Fibroblast of the aortic adventitia (primary cell): ENCODE measurements around the gene TTC31. TPM values are rescaled to one million over a fixed set of nuclear protein-coding genes. Genes with fewer than 3 reads are reported as not detected.

Experiments used
- DNase-seq: peaks from one replicate; pipeline ENCODE4 v3.0.0-alpha.2; 2010; ENCODE audit warnings: low read depth
- H3K4me3 ChIP-seq: 2 replicates; pipeline ENCODE4 v1.5.1; 2011; ENCODE audit warnings: low read depth, mild to moderate bottlenecking, control low read depth, low read length, moderate library complexity
- CTCF ChIP-seq: IDR thresholded peaks from 2 replicates; pipeline ENCODE4 v1.5.1; 2011; ENCODE audit warnings: mild to moderate bottlenecking, low read length, control low read depth, inconsistent platforms; ENCODE audit not compliant: insufficient read depth
- total RNA-seq: library from RNA; depleted of rRNA; stranded (reverse); fragments of >200 nt; gene quantifications from 2 replicates; pipeline ENCODE4 v1.2.3, GENCODE V29; 2012; ENCODE audit warnings: low replicate concordance

TTC31 gene
- total RNA-seq, 1 donor: 16.3 TPM

GRCh38 chr2:74499940-74500577 lies 17.2 kb downstream of the TTC31 start:
- no peak for DNase-seq
- TF ChIP-seq CTCF: no peak
- no peak overlapping the region for H3K4me3 ChIP-seq

GRCh38 chr2:74500578-74500946 lies 17.7 kb downstream of the TTC31 start:
- no peak for TF ChIP-seq CTCF
- no peak overlapping the region for H3K4me3 ChIP-seq
- no peak for DNase-seq

DNA sequence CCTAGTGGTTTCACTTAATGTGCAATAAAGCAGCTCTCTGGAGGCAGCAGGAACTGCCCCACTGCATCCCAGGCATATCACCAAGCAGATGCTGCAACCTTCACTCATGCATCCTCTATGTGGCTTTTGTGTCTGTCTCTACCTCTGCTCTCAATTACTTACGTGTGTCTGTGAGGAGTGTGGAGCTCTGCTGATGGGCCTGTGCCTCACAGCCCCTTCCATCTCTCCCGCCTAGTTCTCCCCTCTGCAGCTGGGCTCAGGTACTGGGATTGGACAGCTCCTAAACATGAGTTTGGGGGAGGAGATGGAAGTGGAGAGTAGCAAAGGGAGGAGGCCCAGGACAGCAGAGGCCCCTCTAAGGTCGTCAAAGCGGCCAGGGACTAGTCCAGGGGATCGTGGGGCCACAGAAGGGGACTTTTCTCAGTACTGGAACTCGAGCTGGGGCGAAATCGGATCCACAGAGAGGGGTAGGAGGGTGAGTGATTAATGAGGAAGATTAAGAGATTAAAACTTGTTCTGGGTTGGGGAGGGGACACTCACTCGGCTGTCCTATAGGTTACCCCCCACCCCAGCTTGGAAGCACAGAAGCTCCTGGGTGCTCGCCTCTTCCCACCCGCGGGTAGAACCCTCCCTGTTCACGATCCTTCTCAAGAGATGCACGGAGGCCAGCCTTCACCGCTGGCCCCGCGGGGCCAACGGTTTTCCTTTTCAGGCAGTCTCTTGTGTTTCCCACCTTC lies 18.6 kb downstream of the TTC31 start:
- H3K4me3 ChIP-seq: no peak overlapping the region
- no peak for TF ChIP-seq CTCF
- DNase-seq: no peak

- no peak for TF ChIP-seq CTCF
- no peak for DNase-seq
- H3K4me3 ChIP-seq: peak overlapping the region; percentile 69
Observed at GRCh38 chr2:74502147-74502719, 19.4 kb downstream of the TTC31 start.

- peak; percentile 86 for DNase-seq
Observed at GRCh38 chr2:74502720-74503505, 20.0 kb downstream of the TTC31 start.

More at GRCh38 chr2:74502720-74503505, 20.0 kb downstream of the TTC31 start:
- H3K4me3 ChIP-seq: peak overlapping the region; percentile 69
- peak; percentile 29 for TF ChIP-seq CTCF
